ENCODE measurements around the gene TSHZ2.

The TSHZ2 gene

GRCh38 chr20:53070706-53071392, 98.7 kb downstream of the TSHZ2 start:
- no peak for DNase-seq

- DNase-seq = no peak
These were observed 99.7 kb downstream of the TSHZ2 start for GRCh38 chr20:53071833-53072232.

- no peak for DNase-seq
These were observed 100.9 kb downstream of the TSHZ2 start for GRCh38 chr20:53072923-53073579.

GRCh38 chr20:53073636-53074415, 101.7 kb downstream of the TSHZ2 start:
- DNase-seq = no peak

GRCh38 chr20:53074811-53075314, 102.7 kb downstream of the TSHZ2 start:
- DNase-seq = no peak

- DNase-seq = no peak
These were observed 104.5 kb downstream of the TSHZ2 start for GRCh38 chr20:53076668-53077067.

GRCh38 chr20:53077373-53078205, 105.4 kb downstream of the TSHZ2 start:
- DNase-seq = no peak

GRCh38 chr20:53078761-53079160, 106.6 kb downstream of the TSHZ2 start:
- DNase-seq = no peak

GRCh38 chr20:53079261-53079691, 107.1 kb downstream of the TSHZ2 start:
- DNase-seq = no peak

GRCh38 chr20:53079828-53080686, 107.9 kb downstream of the TSHZ2 start:
- no peak for DNase-seq

GRCh38 chr20:53080687-53080962, 108.5 kb downstream of the TSHZ2 start:
- no peak for DNase-seq

- DNase-seq = no peak
These were observed 109.1 kb downstream of the TSHZ2 start for GRCh38 chr20:53080969-53081871.

GRCh38 chr20:53081916-53082863, 110.0 kb downstream of the TSHZ2 start:
- no peak for DNase-seq

GRCh38 chr20:53083411-53083810, 111.3 kb downstream of the TSHZ2 start:
- DNase-seq = no peak

- DNase-seq = no peak
These were observed 112.3 kb downstream of the TSHZ2 start for GRCh38 chr20:53084408-53084997.

- DNase-seq = no peak
These were observed 113.6 kb downstream of the TSHZ2 start for GRCh38 chr20:53085720-53086119.

- DNase-seq = no peak
These were observed 115.0 kb downstream of the TSHZ2 start for GRCh38 chr20:53087037-53087777.

GRCh38 chr20:53088786-53089185, 116.6 kb downstream of the TSHZ2 start:
- DNase-seq = no peak

Data from SHP77 treated with DMSO at 0.1 percent for 48 hours (cell line).